Gastrocnemius medialis (tissue), 4 donors: ENCODE results near the gene PAH. TPM values are rescaled to one million over a fixed set of nuclear protein-coding genes. Genes with fewer than 3 reads are reported as not detected.

Source experiments
- ATAC-seq, 2 donors: fragments of 150-250 bp; one replicate each; pipeline ENCODE4 v1.9.1; 2016
- DNase-seq, 2 donors: peaks; one replicate each; pipeline ENCODE4 v3.0.0-alpha.2; 2019
- H3K27ac ChIP-seq, 4 donors: fragments of 200-600 bp; sonication (generic); 1 replicate in 1 of 4; 2 replicates in 3 of 4; pipeline ENCODE4 v1.5.1; 2016 to 2018; ENCODE audit warnings: mild to moderate bottlenecking in 2 of 4, moderate library complexity in 1 of 4
- H3K27me3 ChIP-seq, 3 donors: fragments of 200-600 bp; sonication (generic) in 2 of 3; 1 replicate in 1 of 3; 2 replicates in 2 of 3; pipeline versions ENCODE4 v1.5.1 to v1.6.0; 2016 to 2019; ENCODE audit warnings: mild to moderate bottlenecking in 1 of 3, moderate library complexity in 1 of 3
- H3K36me3 ChIP-seq, 2 donors: fragments of 200-600 bp; sonication (generic) in 1 of 2; one replicate each; pipeline ENCODE4 v1.5.1; 2017 to 2018
- H3K4me1 ChIP-seq, 2 donors: fragments of 200-600 bp; sonication (generic) in 1 of 2; one replicate each; pipeline ENCODE4 v1.5.1; 2016 to 2017; ENCODE audit warnings: mild to moderate bottlenecking in 2 of 2
- H3K4me3 ChIP-seq, 4 donors: fragments of 200-600 bp; sonication (generic) in 3 of 4; 1 replicate in 1 of 4; 2 replicates in 3 of 4; pipeline ENCODE4 v1.5.1; 2016 to 2019; ENCODE audit warnings: mild to moderate bottlenecking in 2 of 4
- H3K9me3 ChIP-seq, 3 donors: fragments of 200-600 bp; sonication (generic) in 2 of 3; 1 replicate in 1 of 3; 2 replicates in 2 of 3; pipeline ENCODE4 v1.5.1; 2016 to 2019
- CTCF ChIP-seq, 5 experiments: fragments of 450-650 bp in 3 of 5; fragments of 200-600 bp in 2 of 5; sonication (generic) in 2 of 5; IDR thresholded peaks in 4 of 5; conservative IDR thresholded peaks in 1 of 5; 1 replicate in 4 of 5; 2 replicates in 1 of 5; pipeline ENCODE4 v1.5.1; 2016 to 2019; ENCODE audit warnings: antibody characterized with exemption in 5 of 5, mild to moderate bottlenecking in 3 of 5, moderate library complexity in 3 of 5
- POLR2A ChIP-seq, 2 donors: fragments of 450-650 bp; IDR thresholded peaks; one replicate each; pipeline ENCODE4 v1.6.1; 2017; ENCODE audit warnings: antibody characterized with exemption in 2 of 2, mild to moderate bottlenecking in 2 of 2, moderate library complexity in 2 of 2
- in situ Hi-C, 4 donors: fragments of 200-750 bp; cut with MboI; loops; one replicate each; pipeline versions ENCODE4 v1.15.0 to v1.8.0; 2017; ENCODE audit warnings: low sequenced_read_pairs in 4 of 4
- intact Hi-C: fragments of 100-400 bp; cut with DNase I; formaldehyde crosslinking; loops from one replicate; pipeline ENCODE4 v1.15.1; 2023; ENCODE audit warnings: low total_unique reads
- total RNA-seq, 4 donors: library from RNA; depleted of rRNA; stranded (reverse); fragments of >200 nt; gene quantifications; one replicate each; pipeline versions ENCODE4 v1.1.0 to v1.2.3, GENCODE V29; 2016

The PAH gene
- total RNA-seq, 4 donors from 2014 or later = 1.2 to 3.6 TPM; not detected in 2

DNA sequence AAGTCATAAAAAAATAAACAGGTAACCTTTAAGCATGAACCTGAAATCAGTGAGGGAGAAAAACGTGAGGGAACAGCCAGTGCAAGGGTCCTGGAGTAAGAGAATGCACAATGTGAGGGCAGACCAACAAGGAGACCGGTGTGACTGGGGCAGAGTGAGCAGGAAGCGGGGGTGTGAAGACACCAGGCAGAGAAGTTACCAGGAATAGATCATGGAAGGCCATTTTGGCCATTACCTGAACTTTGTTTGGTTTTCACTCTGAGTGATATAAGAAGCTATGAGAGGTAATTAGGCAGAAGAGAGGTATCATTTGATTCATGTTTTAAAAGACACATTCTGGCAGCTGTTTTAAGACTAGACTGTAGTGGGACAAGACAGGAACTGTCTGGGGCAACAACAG, 15.0 kb downstream of the PAH start:
- intact Hi-C loops = no loop called here

DNA sequence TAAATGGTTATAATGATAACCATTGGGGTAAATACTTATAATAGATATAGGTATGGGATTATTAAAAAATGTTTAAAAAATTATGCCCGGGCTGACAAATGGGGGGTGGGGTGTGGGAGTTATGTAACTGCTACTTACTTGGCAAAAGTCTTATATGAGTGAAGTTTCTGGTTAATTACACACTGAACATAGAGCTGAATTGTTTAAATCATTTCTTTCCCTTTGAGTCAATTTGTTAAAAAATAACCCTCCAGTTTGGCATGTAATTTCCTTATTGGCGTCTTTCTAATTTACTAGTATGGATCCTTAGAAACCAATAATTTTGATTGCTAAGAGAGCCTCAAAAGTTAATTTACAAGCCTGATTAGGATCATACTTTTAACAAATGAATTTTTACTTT, 16.7 kb downstream of the PAH start:
- ATAC-seq = no peak

More for the DNA sequence above, 15.0 kb downstream of the PAH start:
- Histone ChIP-seq H3K27me3 (no peaks in the 10 kb centered on the region), H3K4me3 (no peak overlapping the region), H3K36me3 (no peaks in the 10 kb centered on the region), H3K27ac (no peak overlapping the region), H3K4me1 (no peaks in the 10 kb centered on the region), H3K9me3 (no peaks in the 10 kb centered on the region)
- no peak for TF ChIP-seq CTCF (IDR thresholded peaks at IDR 0.05 in 4 of 5, conservative IDR thresholded peaks at IDR 0.05 in 1 of 5)
- no peak for TF ChIP-seq POLR2A (IDR thresholded peaks at IDR 0.05)
- DNase-seq (no peak), ATAC-seq (no peak)
- in situ Hi-C loops = no loop called here

GRCh38 chr12:102896067-102896466, 21.0 kb downstream of the PAH start:
- Histone ChIP-seq H3K27me3 (no peaks in the 10 kb centered on the region), H3K9me3 (no peaks in the 10 kb centered on the region), H3K4me3 (no peak overlapping the region), H3K27ac (no peak overlapping the region), H3K36me3 (no peaks in the 10 kb centered on the region), H3K4me1 (no peaks in the 10 kb centered on the region)
- DNase-seq (no peak), ATAC-seq (no peak)
- no peak for TF ChIP-seq CTCF (IDR thresholded peaks at IDR 0.05 in 4 of 5, conservative IDR thresholded peaks at IDR 0.05 in 1 of 5)
- no peak for TF ChIP-seq POLR2A (IDR thresholded peaks at IDR 0.05)
- in situ Hi-C loops (no loop called here), intact Hi-C loops (no loop called here)

More for the DNA sequence above, 16.7 kb downstream of the PAH start:
- Histone ChIP-seq H3K36me3 (no peaks in the 10 kb centered on the region), H3K27me3 (no peaks in the 10 kb centered on the region), H3K27ac (no peak overlapping the region), H3K4me3 (no peak overlapping the region), H3K9me3 (no peaks in the 10 kb centered on the region), H3K4me1 (no peaks in the 10 kb centered on the region)
- no peak for TF ChIP-seq POLR2A (IDR thresholded peaks at IDR 0.05)
- no peak for TF ChIP-seq CTCF (IDR thresholded peaks at IDR 0.05 in 4 of 5, conservative IDR thresholded peaks at IDR 0.05 in 1 of 5)
- no peak for DNase-seq
- in situ Hi-C loops = no loop called here
- intact Hi-C loops = no loop called here

DNA sequence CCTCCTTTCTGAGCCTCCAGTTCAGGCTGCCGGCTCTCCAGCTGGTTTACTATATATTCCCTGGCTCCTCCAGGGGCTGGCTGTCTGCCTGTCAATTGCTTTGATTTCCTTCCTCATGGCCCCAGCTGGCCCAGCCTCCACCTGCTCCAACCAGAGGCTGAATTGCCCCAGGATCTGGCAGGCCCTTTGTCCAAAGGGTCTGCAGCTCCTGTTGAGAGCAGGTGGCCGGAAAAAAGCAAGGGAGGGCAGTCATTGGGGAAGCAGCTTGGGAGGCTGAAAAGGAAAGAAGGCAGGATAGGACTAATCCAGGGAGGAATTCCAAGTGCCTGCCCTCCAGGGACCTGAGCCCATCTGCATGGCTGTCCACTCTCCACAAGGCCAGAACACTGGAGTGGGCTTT, 25.3 kb downstream of the PAH start:
- DNase-seq (no peak), ATAC-seq (no peak)
- intact Hi-C loops (no loop called here), in situ Hi-C loops (no loop called here)
- TF ChIP-seq CTCF (IDR thresholded peaks at IDR 0.05 in 4 of 5, conservative IDR thresholded peaks at IDR 0.05 in 1 of 5) (no peak), POLR2A (IDR thresholded peaks at IDR 0.05) (no peak)
- H3K27ac ChIP-seq = no peak overlapping the region
- no peaks in the 10 kb centered on the region for H3K27me3 ChIP-seq
- no peaks in the 10 kb centered on the region for H3K36me3 ChIP-seq
- H3K4me3 ChIP-seq = no peak overlapping the region
- no peaks in the 10 kb centered on the region for H3K9me3 ChIP-seq
- H3K4me1 ChIP-seq = no peaks in the 10 kb centered on the region

DNA sequence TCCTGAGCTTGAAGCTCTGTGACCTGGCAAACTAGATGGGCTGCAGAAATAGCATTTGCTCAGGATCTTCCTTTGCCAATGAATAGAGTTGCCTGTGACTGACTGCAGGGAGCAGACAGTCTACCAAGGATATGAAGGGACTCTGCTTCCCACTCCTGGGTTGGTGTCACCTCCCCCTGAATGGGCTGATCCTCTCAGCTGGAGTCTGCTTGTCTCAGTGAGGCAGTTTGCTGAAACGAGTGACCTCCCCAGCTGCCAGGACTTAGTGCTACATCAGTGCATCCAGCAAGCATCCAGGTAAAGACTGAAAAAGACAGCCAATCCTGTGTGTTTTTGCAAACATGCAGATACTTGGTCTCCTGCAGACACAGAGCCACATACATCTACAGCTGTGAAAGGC, 28.5 kb downstream of the PAH start:
- in situ Hi-C loops = no loop called here
- no peak for TF ChIP-seq CTCF (IDR thresholded peaks at IDR 0.05 in 4 of 5, conservative IDR thresholded peaks at IDR 0.05 in 1 of 5)
- intact Hi-C loops = no loop called here
- DNase-seq (no peak), ATAC-seq (no peak)
- Histone ChIP-seq H3K36me3 (no peaks in the 10 kb centered on the region), H3K9me3 (no peaks in the 10 kb centered on the region), H3K4me3 (no peak overlapping the region), H3K27ac (no peak overlapping the region), H3K4me1 (no peaks in the 10 kb centered on the region), H3K27me3 (no peaks in the 10 kb centered on the region)
